Endothelial cell (in vitro differentiated cells): ENCODE measurements around the gene ATP1A3. TPM values are rescaled to one million over a fixed set of nuclear protein-coding genes. Genes with fewer than 3 reads are reported as not detected.

ENCODE experiments used
- DNase-seq: peaks from one replicate; pipeline ENCODE4 v3.0.0; 2021; ENCODE audit warnings: low spot score
- H3K27ac Mint-ChIP-seq: one replicate; pipeline ENCODE4 v1.8.0; 2021; ENCODE audit warnings: mixed read lengths, inconsistent platforms; ENCODE audit not compliant: unreplicated experiment
- H3K27me3 Mint-ChIP-seq: one replicate; pipeline ENCODE4 v1.8.0; 2021; ENCODE audit warnings: mild to moderate bottlenecking, moderate library complexity, mixed read lengths, inconsistent platforms; ENCODE audit not compliant: unreplicated experiment
- H3K36me3 Mint-ChIP-seq: one replicate; pipeline ENCODE4 v1.8.0; 2021; ENCODE audit warnings: mild to moderate bottlenecking, low read depth, mixed read lengths, inconsistent platforms; ENCODE audit not compliant: unreplicated experiment
- H3K4me1 Mint-ChIP-seq: one replicate; pipeline ENCODE4 v1.8.0; 2021; ENCODE audit warnings: mild to moderate bottlenecking, mixed read lengths, inconsistent platforms; ENCODE audit not compliant: unreplicated experiment
- H3K4me3 Mint-ChIP-seq: one replicate; pipeline ENCODE4 v1.8.0; 2021; ENCODE audit warnings: mild to moderate bottlenecking, mixed read lengths, inconsistent platforms; ENCODE audit not compliant: unreplicated experiment
- H3K9me3 Mint-ChIP-seq: one replicate; pipeline ENCODE4 v1.8.0; 2021; ENCODE audit warnings: mixed read lengths, inconsistent platforms; ENCODE audit not compliant: unreplicated experiment
- CTCF ChIP-seq: fragments of 200-600 bp; sonication (generic); IDR thresholded peaks from one replicate; pipeline ENCODE4 v1.5.0; 2021; ENCODE audit warnings: antibody characterized with exemption; ENCODE audit not compliant: unreplicated experiment
- total RNA-seq: library from RNA; stranded (reverse); fragmentation: NEBNext Ultra II Directional; extraction: Animal tissue kit (Norgen Biotek cat#: 25700); gene quantifications from one replicate; pipeline ENCODE4 v1.2.1, GENCODE V29; 2021; ENCODE audit not compliant: unreplicated experiment

The ATP1A3 gene
- total RNA-seq, 1 donor from 2014 or later: not detected

DNA sequence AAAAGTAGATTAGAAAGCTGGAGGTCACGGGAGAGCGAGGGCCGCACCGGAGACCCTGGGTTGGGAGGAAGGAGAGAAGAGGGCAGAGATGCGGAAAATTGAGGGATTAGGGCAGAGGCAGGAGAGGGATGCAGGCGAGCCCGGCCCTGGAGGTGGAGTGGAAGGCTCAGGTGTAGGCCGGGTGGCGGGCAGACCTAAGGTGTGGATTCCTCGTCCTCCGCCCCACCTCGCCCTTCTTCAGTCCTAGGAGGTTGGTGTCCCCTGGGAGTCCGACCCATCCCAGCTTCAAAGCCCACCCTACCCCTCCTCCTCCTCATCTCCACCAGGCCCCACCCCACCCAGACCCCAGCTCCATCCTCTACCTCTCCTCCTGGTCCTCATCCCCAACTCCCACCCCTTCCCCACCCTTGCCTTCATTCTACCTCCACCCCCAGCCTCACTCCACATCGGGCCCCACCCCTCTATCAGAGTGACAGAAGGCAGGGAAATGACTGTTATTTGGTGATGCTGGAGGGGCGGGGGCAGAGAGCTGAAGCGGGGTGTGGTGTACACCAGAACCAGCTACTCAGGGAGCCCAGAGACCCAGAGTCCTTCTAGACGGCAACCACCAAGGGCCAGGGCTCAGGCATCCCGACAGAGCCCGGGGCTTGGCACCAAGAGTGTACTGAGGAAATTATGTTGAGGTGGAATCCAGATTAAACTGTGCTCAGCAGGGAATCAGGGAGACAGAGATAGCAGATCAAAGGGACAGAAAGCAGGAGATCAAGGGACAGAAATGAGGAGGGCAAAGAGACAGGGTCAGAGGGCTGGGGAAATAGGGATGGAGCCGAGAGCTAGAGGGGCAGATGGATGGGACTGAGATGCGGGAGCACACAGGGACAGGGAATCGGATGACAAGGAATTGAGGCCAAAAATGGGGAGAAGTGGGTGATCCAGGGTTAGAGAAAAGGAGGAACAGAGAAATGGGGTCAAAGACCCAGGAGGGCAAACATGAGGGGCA is 72.2 kb downstream of the ATP1A3 start:
- peak overlapping the region; percentile 26 for H3K4me3 Mint-ChIP-seq
- peak overlapping the region; percentile 50 for H3K27ac Mint-ChIP-seq
- no peak for TF ChIP-seq CTCF

GRCh38 chr19:41920882-41921576 is 73.0 kb downstream of the ATP1A3 start:
- H3K4me3 Mint-ChIP-seq: no peak overlapping the region
- no peak overlapping the region for H3K27ac Mint-ChIP-seq
- H3K4me1 Mint-ChIP-seq: peaks cover 12% of the 10 kb centered on the region
- H3K36me3 Mint-ChIP-seq: peaks cover 9% of the 10 kb centered on the region
- no peak for DNase-seq
- peaks cover 12% of the 10 kb centered on the region for H3K27me3 Mint-ChIP-seq
- TF ChIP-seq CTCF: no peak
- H3K9me3 Mint-ChIP-seq: no peaks in the 10 kb centered on the region

More for the DNA sequence above, 72.2 kb downstream of the ATP1A3 start:
- Mint-ChIP-seq H3K4me1 (peaks cover 12% of the 10 kb centered on the region), H3K36me3 (peaks cover 9% of the 10 kb centered on the region), H3K27me3 (peaks cover 12% of the 10 kb centered on the region), H3K9me3 (no peaks in the 10 kb centered on the region)
- no peak for DNase-seq

- TF ChIP-seq CTCF: no peak
- peaks cover 9% of the 10 kb centered on the region for H3K36me3 Mint-ChIP-seq
- no peaks in the 10 kb centered on the region for H3K9me3 Mint-ChIP-seq
- no peak for DNase-seq
- peaks cover 12% of the 10 kb centered on the region for H3K27me3 Mint-ChIP-seq
- H3K27ac Mint-ChIP-seq: no peak overlapping the region
- peaks cover 12% of the 10 kb centered on the region for H3K4me1 Mint-ChIP-seq
- no peak overlapping the region for H3K4me3 Mint-ChIP-seq
Observed at GRCh38 chr19:41919948-41920712, 73.9 kb downstream of the ATP1A3 start.

GRCh38 chr19:41918653-41919244 is 75.3 kb downstream of the ATP1A3 start:
- no peak overlapping the region for H3K4me3 Mint-ChIP-seq
- no peak for TF ChIP-seq CTCF
- no peaks in the 10 kb centered on the region for H3K9me3 Mint-ChIP-seq
- H3K27me3 Mint-ChIP-seq: peaks cover 18% of the 10 kb centered on the region
- peaks cover 9% of the 10 kb centered on the region for H3K36me3 Mint-ChIP-seq
- peaks cover 15% of the 10 kb centered on the region for H3K4me1 Mint-ChIP-seq
- H3K27ac Mint-ChIP-seq: no peak overlapping the region
- no peak for DNase-seq
